ENCODE data around the gene RIC1. TPM values are rescaled to one million over a fixed set of nuclear protein-coding genes. Genes with fewer than 3 reads are reported as not detected.

The RIC1 gene
- total and polyA plus RNA-seq, 2 of the 13 experiments (the other 11 are each of a cell fraction or from before 2014, with no cell fraction given) = 18.2 to 19.0 TPM

- TF ChIP-seq ZHX2 (IDR thresholded peaks at IDR 0.05; ENCODE audit: low read depth) = no peak
- no peak for TF ChIP-seq ZHX2 (CRISPR knock-in tag; IDR thresholded peaks at IDR 0.05; ENCODE audit: borderline replicate concordance)
- TF ChIP-seq ZFP36L1 (CRISPR knock-in tag; IDR thresholded peaks at IDR 0.05) = peak; percentile 66; the same call in 1 of the 2 replicates
- peak; percentile 19; the same call in 1 of the 2 replicates for TF ChIP-seq ZSCAN22 (CRISPR knock-in tag; IDR thresholded peaks at IDR 0.05)
- no peak for TF ChIP-seq MXI1 (IDR thresholded peaks at IDR 0.05; ENCODE audit: borderline replicate concordance, low read depth, low read length)
- no peak for TF ChIP-seq ZNF891 (CRISPR knock-in tag; IDR thresholded peaks at IDR 0.05)
- no peak for TF ChIP-seq REXO4 (CRISPR knock-in tag; IDR thresholded peaks at IDR 0.05; ENCODE audit: borderline replicate concordance)
- TF ChIP-seq STAT5B (CRISPR knock-in tag; IDR thresholded peaks at IDR 0.05) = no peak
- no peak for TF ChIP-seq ZNF451 (CRISPR knock-in tag; IDR thresholded peaks at IDR 0.05)
- TF ChIP-seq ZMYM4 (CRISPR knock-in tag; IDR thresholded peaks at IDR 0.05) = peak; percentile 85
- TF ChIP-seq HNRNPH1 (optimal IDR thresholded peaks at IDR 0.05; ENCODE audit: low read depth, low read length) = no peak
- no peak for TF ChIP-seq ZNF552 (CRISPR knock-in tag; IDR thresholded peaks at IDR 0.05; ENCODE audit: borderline replicate concordance)
- no peak for TF ChIP-seq ZMAT5 (CRISPR knock-in tag; IDR thresholded peaks at IDR 0.05; ENCODE audit: borderline replicate concordance, low read depth)
- no peak for TF ChIP-seq EEA1 (CRISPR knock-in tag; IDR thresholded peaks at IDR 0.05; ENCODE audit: borderline replicate concordance)
- TF ChIP-seq NONO (IDR thresholded peaks at IDR 0.05) = no peak
- TF ChIP-seq NONO (CRISPR knock-in tag; conservative IDR thresholded peaks at IDR 0.05) = peak; percentile 74
- no peak for TF ChIP-seq TEF (CRISPR knock-in tag; IDR thresholded peaks at IDR 0.05)
- TF ChIP-seq ZNF792 (CRISPR knock-in tag; IDR thresholded peaks at IDR 0.05) = peak; percentile 24; the same call in 1 of the 2 replicates
Observed at GRCh38 chr9:5721279-5722087, 92.6 kb downstream of the RIC1 start (continued).
